ENCODE measurements around the gene ARHGEF2. TPM values are rescaled to one million over a fixed set of nuclear protein-coding genes. Genes with fewer than 3 reads are reported as not detected.

Gene ARHGEF2
- polyA plus RNA-seq, 1 of the 3 experiments (the other 2 are of a cell fraction) = 50.8 TPM

- Histone ChIP-seq H3K4me2 (peak overlapping the region; percentile 88), H3F3A (replicated peaks; ENCODE audit: insufficient read depth) (peaks cover 25% of the 10 kb centered on the region), H3K79me2 (ENCODE audit: insufficient read depth) (peaks cover 41% of the 10 kb centered on the region), H3K4me3 (ENCODE audit: low read depth in 2 of 2, low read length in 1 of 2) (peak overlapping the region; percentile 2 to 35; a peak in 2 of 4 replicates), H2AFZ (ENCODE audit: low read depth) (no peak overlapping the region), H3K36me3 (replicated peaks in 1 of 2; ENCODE audit: control insufficient read depth in 1 of 2, insufficient read depth in 2 of 2, low read length in 1 of 2) (no peaks in the 10 kb centered on the region), H3K27ac (ENCODE audit: low read depth in 2 of 2, low read length in 1 of 2) (peak overlapping the region in 1 of 2 experiments; percentile 93; a peak in 2 of 4 replicates), H3K27me3 (ENCODE audit: insufficient read depth) (no peaks in the 10 kb centered on the region), H3K9ac (peak overlapping the region; percentile 58; the same call in 1 of the 2 replicates), H3K9me3 (no peaks in the 10 kb centered on the region), H3K4me1 (ENCODE audit: control insufficient read depth in 1 of 2, insufficient read depth in 2 of 2, low read depth in 1 of 2, low read length in 1 of 2) (peaks cover 10 to 47% of the 10 kb centered on the region in 2 experiments), H4K20me1 (ENCODE audit: insufficient read depth) (no peaks in the 10 kb centered on the region), H3K9me2 (no peaks in the 10 kb centered on the region)
- no peak for DNase-seq
- ChIA-PET CTCF (interaction anchor here (1.5 to 6.5 kb wide), 3 partner anchors 45 to 83 kb away, joined by 3 to 41 read pairs (median 10); no protein-coding TSS in a partner anchor), POLR2A (interaction anchor here (0.5 to 1.5 kb wide), 3 partner anchors 13 to 49 kb away, joined by 3 to 6 read pairs (median 4); partner anchors contain the start of gene KHDC4)
- TF ChIP-seq TEAD4 (IDR thresholded peaks at IDR 0.05; ENCODE audit: borderline replicate concordance, insufficient read depth) (0 out of 2 replicates have a peak, but pooled peaks have one; percentile 22), TCF12 (IDR thresholded peaks at IDR 0.05) (peak; percentile 52), NFIC (IDR thresholded peaks at IDR 0.05; ENCODE audit: borderline replicate concordance) (peak; percentile 85), EP300 (IDR thresholded peaks at IDR 0.05; ENCODE audit: borderline replicate concordance in 1 of 2, low read depth in 1 of 2, low read length in 1 of 2) (peak in 1 of 2 experiments; percentile 58; a peak in 1 of 4 replicates), RFX5 (IDR thresholded peaks at IDR 0.05; ENCODE audit: low read length) (no peak), TAF1 (IDR thresholded peaks at IDR 0.05; ENCODE audit: borderline replicate concordance, low read depth, low read length) (peak; percentile 42; the same call in 1 of the 2 replicates), GATA2 (CRISPR knock-in tag; IDR thresholded peaks at IDR 0.05) (no peak), MAX (IDR thresholded peaks at IDR 0.05; ENCODE audit: low read depth) (peak; percentile 76), RXRA (IDR thresholded peaks at IDR 0.05; ENCODE audit: borderline replicate concordance, low read depth) (peak; percentile 32; the same call in 1 of the 2 replicates), FOSL2 (IDR thresholded peaks at IDR 0.05; ENCODE audit: borderline replicate concordance, low read depth) (peak; percentile 45; the same call in 1 of the 2 replicates), POLR2AphosphoS5 (IDR thresholded peaks at IDR 0.05; ENCODE audit: low read depth, low read length) (peak; percentile 48; the same call in 1 of the 2 replicates), MEF2A (IDR thresholded peaks at IDR 0.05; ENCODE audit: borderline replicate concordance, low read depth) (no peak), MXI1 (IDR thresholded peaks at IDR 0.05; ENCODE audit: low read depth, low read length) (no peak), GABPA (IDR thresholded peaks at IDR 0.05; ENCODE audit: low read depth) (0 out of 2 replicates have a peak, but pooled peaks have one; percentile 23)
- TF ChIP-seq, protein P1, sequence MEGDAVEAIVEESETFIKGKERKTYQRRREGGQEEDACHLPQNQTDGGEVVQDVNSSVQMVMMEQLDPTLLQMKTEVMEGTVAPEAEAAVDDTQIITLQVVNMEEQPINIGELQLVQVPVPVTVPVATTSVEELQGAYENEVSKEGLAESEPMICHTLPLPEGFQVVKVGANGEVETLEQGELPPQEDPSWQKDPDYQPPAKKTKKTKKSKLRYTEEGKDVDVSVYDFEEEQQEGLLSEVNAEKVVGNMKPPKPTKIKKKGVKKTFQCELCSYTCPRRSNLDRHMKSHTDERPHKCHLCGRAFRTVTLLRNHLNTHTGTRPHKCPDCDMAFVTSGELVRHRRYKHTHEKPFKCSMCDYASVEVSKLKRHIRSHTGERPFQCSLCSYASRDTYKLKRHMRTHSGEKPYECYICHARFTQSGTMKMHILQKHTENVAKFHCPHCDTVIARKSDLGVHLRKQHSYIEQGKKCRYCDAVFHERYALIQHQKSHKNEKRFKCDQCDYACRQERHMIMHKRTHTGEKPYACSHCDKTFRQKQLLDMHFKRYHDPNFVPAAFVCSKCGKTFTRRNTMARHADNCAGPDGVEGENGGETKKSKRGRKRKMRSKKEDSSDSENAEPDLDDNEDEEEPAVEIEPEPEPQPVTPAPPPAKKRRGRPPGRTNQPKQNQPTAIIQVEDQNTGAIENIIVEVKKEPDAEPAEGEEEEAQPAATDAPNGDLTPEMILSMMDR (IDR thresholded peaks at IDR 0.05) = peak; percentile 19
- TF ChIP-seq, protein P2, sequence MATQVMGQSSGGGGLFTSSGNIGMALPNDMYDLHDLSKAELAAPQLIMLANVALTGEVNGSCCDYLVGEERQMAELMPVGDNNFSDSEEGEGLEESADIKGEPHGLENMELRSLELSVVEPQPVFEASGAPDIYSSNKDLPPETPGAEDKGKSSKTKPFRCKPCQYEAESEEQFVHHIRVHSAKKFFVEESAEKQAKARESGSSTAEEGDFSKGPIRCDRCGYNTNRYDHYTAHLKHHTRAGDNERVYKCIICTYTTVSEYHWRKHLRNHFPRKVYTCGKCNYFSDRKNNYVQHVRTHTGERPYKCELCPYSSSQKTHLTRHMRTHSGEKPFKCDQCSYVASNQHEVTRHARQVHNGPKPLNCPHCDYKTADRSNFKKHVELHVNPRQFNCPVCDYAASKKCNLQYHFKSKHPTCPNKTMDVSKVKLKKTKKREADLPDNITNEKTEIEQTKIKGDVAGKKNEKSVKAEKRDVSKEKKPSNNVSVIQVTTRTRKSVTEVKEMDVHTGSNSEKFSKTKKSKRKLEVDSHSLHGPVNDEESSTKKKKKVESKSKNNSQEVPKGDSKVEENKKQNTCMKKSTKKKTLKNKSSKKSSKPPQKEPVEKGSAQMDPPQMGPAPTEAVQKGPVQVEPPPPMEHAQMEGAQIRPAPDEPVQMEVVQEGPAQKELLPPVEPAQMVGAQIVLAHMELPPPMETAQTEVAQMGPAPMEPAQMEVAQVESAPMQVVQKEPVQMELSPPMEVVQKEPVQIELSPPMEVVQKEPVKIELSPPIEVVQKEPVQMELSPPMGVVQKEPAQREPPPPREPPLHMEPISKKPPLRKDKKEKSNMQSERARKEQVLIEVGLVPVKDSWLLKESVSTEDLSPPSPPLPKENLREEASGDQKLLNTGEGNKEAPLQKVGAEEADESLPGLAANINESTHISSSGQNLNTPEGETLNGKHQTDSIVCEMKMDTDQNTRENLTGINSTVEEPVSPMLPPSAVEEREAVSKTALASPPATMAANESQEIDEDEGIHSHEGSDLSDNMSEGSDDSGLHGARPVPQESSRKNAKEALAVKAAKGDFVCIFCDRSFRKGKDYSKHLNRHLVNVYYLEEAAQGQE (IDR thresholded peaks at IDR 0.05; ENCODE audit: low read depth, low read length) = 0 out of 2 replicates have a peak, but pooled peaks have one; percentile 61
- WGBS (ENCODE audit: low lambda C conversion rate) = 30% methylated on average over 4 of the region's 4 CpGs
Observed at GRCh38 chr1:155983191-155984024, 5.1 kb upstream of the ARHGEF2 start.

Measured in SK-N-SH (cell line).